Measurements from ENCODE around the gene PRDM12. TPM values are rescaled to one million over a fixed set of nuclear protein-coding genes. Genes with fewer than 3 reads are reported as not detected.

The PRDM12 gene
- total and polyA plus RNA-seq, 2 of the 8 experiments (the other 6 are each of a cell fraction or from before 2014, with no cell fraction given) = 0.14 to 0.22 TPM

DNA sequence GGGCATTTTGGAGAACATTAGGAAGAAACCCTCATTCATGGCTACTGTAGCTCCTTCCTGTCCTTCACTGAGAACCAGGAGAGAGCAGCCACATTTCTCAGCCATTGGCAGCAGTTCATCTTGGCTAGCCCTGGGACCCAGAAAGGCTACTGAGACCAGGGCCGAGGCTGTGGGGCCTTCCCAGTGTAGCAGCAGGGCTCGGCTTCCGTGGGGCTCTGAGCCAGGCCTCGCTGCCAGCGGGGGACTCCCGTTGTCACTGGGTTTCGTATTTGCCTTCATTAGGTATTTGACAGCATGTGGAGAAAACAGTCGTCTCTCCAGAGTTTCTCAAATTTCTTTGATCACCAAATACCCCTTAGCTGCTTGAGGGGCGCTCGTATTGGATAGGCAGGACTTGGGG is 37.3 kb upstream of the PRDM12 start (continued):
- TF ChIP-seq BACH1 (IDR thresholded peaks at IDR 0.05; ENCODE audit: low read length) (no peak), EGR1 (IDR thresholded peaks at IDR 0.05; ENCODE audit: borderline replicate concordance, low read depth, low read length) (no peak), SRF (IDR thresholded peaks at IDR 0.05; ENCODE audit: low read depth, low read length) (no peak), JUN (IDR thresholded peaks at IDR 0.05; ENCODE audit: low read depth, low read length) (no peak), CEBPB (IDR thresholded peaks at IDR 0.05; ENCODE audit: low read depth, low read length) (no peak), TCF12 (IDR thresholded peaks at IDR 0.05; ENCODE audit: low read depth, low read length) (no peak)
